ENCODE measurements around the gene SLC49A4. TPM values are rescaled to one million over a fixed set of nuclear protein-coding genes. Genes with fewer than 3 reads are reported as not detected.

SLC49A4 gene
- total and polyA plus RNA-seq, 2 of the 8 experiments (the other 6 are each of a cell fraction or from before 2014, with no cell fraction given), result 9.5 to 10.2 TPM

DNA sequence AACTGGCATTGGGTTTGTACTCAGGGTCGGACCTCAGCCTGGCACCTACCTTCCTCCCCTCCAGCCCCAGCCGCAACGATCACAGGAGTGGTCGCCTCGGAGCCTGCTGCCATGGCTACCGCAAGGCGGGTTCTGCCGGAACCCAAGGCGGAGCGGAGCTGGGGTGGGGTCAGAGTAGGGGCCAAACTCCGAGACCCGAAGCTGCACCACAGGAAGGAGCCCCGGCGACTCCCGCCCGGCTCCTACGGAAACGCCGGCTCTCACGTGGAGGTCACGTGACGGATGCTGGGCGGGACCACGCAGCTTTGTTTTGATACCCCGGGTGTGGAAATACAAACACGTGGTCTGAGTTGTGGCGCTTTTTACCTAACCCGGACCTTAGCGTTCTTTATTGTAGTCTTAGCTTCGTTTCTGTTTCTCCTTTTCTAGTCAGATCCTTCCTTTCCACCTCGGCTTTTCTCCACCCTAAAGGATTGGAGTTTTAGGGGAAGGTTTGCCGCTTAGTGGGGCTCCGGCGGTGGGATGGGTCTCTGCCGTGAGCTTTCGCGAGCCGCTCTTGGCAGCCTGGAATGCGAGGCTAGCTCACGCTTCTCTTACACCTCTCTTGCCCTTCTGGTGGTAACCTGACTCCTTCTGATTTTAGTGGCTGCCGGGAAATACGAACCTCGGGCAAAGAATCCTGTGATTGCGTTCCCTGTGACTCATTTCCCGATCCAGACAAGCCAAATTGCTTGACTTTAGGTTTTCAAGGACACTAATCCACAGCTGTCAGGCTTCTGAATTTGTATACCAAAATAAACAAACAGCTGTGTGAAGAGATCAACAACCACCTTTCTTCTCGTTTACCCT lies 1.1 kb upstream of the SLC49A4 start, which contains the start of gene HSPBAP1:
Gene HSPBAP1, minus strand, starts transcription at position 264 of the 849 bp plus-strand sequence. Its CDS starts 151 bp downstream, at position 113.
- 1% methylated on average over 46 of the region's 46 CpGs; no CpG with 5 or more reads in 1 of the 2 experiments for WGBS, 2 experiments (ENCODE audit: extremely low coverage in 1 of 2, insufficient coverage in 1 of 2, insufficient read length in 1 of 2, insufficient replicate concordance in 2 of 2, low coverage in 1 of 2, low lambda C conversion rate in 2 of 2, missing lambda C conversion rate in 1 of 2)
- no peaks in the 10 kb centered on the region for H3K9me3 ChIP-seq (ENCODE audit: insufficient read depth in 2 of 2, low read depth in 1 of 2, low read length in 1 of 2)
- peak within 1 kb of the TSS; percentile 17 for H3K56ac ChIP-seq (replicated peaks; ENCODE audit: insufficient read length, low read depth, low read length)
- H3K9ac ChIP-seq (replicated peaks in 1 of 4; ENCODE audit: extremely low read depth in 1 of 4, low read depth in 3 of 4, low read length in 3 of 4), result peak within 1 kb of the TSS; percentile 41 to 89 (median 72)
- ChIA-PET CTCF (ENCODE audit: partially characterized antibody) (interaction anchor here (1.3 kb wide), 1 partner anchor 39 kb away, joined by 4 read pairs; no protein-coding TSS in a partner anchor), POLR2A (ENCODE audit: partially characterized antibody) (interaction anchor here (0.6 to 1.6 kb wide), 14 partner anchors 10 to 514 kb away, joined by 3 to 11 read pairs (median 4); partner anchors contain the start of gene MIX23)
- H3K4me2 ChIP-seq (ENCODE audit: insufficient read depth in 1 of 2, low read depth in 2 of 2, low read length in 2 of 2), result peak within 1 kb of the TSS; percentile 86 to 91
- H3K79me2 ChIP-seq (ENCODE audit: control insufficient read depth in 1 of 2, insufficient read depth in 2 of 2, low read length in 2 of 2), result peaks cover 0 to 7% of the 10 kb centered on the region in 2 experiments; a peak in 1 of 4 replicates
- peaks cover 0 to 7% (median 2%) of the 10 kb centered on the region in 4 experiments; a peak in 2 of 7 replicates for H3K4me1 ChIP-seq (replicated peaks in 1 of 4; ENCODE audit: control insufficient read depth in 3 of 4, insufficient read depth in 4 of 4, low read length in 3 of 4)
- peak within 1 kb of the TSS; percentile 75 for H3K18ac ChIP-seq (ENCODE audit: extremely low read depth, low read length)
- H4K8ac ChIP-seq (ENCODE audit: extremely low read depth, insufficient read depth, low read length), result peak within 1 kb of the TSS; percentile 90; the same call in 1 of the 2 replicates
- H2AFZ ChIP-seq (ENCODE audit: low read length), result peak within 1 kb of the TSS; percentile 73
- no peaks in the 10 kb centered on the region for H4K20me1 ChIP-seq (replicated peaks in 1 of 2; ENCODE audit: control insufficient read depth in 1 of 2, insufficient read depth in 2 of 2, low read length in 2 of 2)
- H2BK5ac ChIP-seq (ENCODE audit: low read depth, low read length), result peak within 1 kb of the TSS; percentile 92
- peak; percentile 74 for FAIRE-seq
- no peaks in the 10 kb centered on the region; the same call in 1 of the 2 replicates for H3K79me1 ChIP-seq (ENCODE audit: low read depth, low read length)
- H3K27ac ChIP-seq (ENCODE audit: low read depth, low read length), result peak within 1 kb of the TSS; percentile 70
- peaks cover 11% of the 10 kb centered on the region; the same call in 1 of the 2 replicates for H3K23me2 ChIP-seq (ENCODE audit: low read depth, low read length)
- H3K4me3 ChIP-seq (ENCODE audit: extremely low read depth in 1 of 4, insufficient read depth in 2 of 4, low read depth in 3 of 4, low read length in 4 of 4), result peak within 1 kb of the TSS; percentile 64 to 80 (median 76)
- no peak within 1 kb of the TSS for H3K14ac ChIP-seq (ENCODE audit: insufficient read length)
- peak; percentile 94 for DNase-seq (ENCODE audit: low read depth in 1 of 2, low spot score in 2 of 2)
- H4K91ac ChIP-seq (replicated peaks; ENCODE audit: insufficient read length, low read length), result peak within 1 kb of the TSS; percentile 59
- H2BK20ac ChIP-seq (ENCODE audit: low read length), result no peak within 1 kb of the TSS
- no peak within 1 kb of the TSS for H2AK5ac ChIP-seq (ENCODE audit: low read depth, low read length)
- no peak within 1 kb of the TSS for H3K23ac ChIP-seq (ENCODE audit: insufficient read length)
- peak within 1 kb of the TSS; percentile 93 for H2BK12ac ChIP-seq (ENCODE audit: low read depth, low read length)
- H3K4ac ChIP-seq (replicated peaks; ENCODE audit: insufficient read length, low read depth, low read length), result peak within 1 kb of the TSS; percentile 58
- H3K36me3 ChIP-seq (ENCODE audit: control insufficient read depth in 2 of 4, insufficient read depth in 4 of 4, low read length in 3 of 4), result no peaks in the 10 kb centered on the region
- peak within 1 kb of the TSS; percentile 30 for H2BK120ac ChIP-seq (replicated peaks; ENCODE audit: low read depth, low read length)
- no peak within 1 kb of the TSS for H2BK15ac ChIP-seq (ENCODE audit: low read length)
- peak within 1 kb of the TSS; percentile 31 for H4K5ac ChIP-seq (ENCODE audit: insufficient read length, low read depth, low read length)
- H3K27me3 ChIP-seq (replicated peaks in 1 of 4; ENCODE audit: control insufficient read depth in 3 of 4, extremely low read depth in 1 of 4, insufficient read depth in 3 of 4, low read length in 3 of 4), result peaks cover 0 to 7% (median 3%) of the 10 kb centered on the region in 4 experiments; a peak in 3 of 7 replicates
- TF ChIP-seq BCL11A (IDR thresholded peaks at IDR 0.05; ENCODE audit: low read depth in 2 of 2, low read length in 2 of 2) (no peak), TBP (IDR thresholded peaks at IDR 0.05; ENCODE audit: low read depth, low read length) (peak; percentile 69), SAP30 (IDR thresholded peaks at IDR 0.05; ENCODE audit: insufficient read depth, insufficient replicate concordance, low read length) (no peak), RXRA (IDR thresholded peaks at IDR 0.05; ENCODE audit: insufficient read depth, low read depth, low read length) (0 out of 2 replicates have a peak, but pooled peaks have one; percentile 6), EP300 (IDR thresholded peaks at IDR 0.05; ENCODE audit: borderline replicate concordance in 1 of 2, low read depth in 2 of 2, low read length in 2 of 2) (no peak), SP4 (IDR thresholded peaks at IDR 0.05; ENCODE audit: low read length) (peak; percentile 91)
- TF ChIP-seq, protein P1, sequence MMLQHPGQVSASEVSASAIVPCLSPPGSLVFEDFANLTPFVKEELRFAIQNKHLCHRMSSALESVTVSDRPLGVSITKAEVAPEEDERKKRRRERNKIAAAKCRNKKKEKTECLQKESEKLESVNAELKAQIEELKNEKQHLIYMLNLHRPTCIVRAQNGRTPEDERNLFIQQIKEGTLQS (IDR thresholded peaks at IDR 0.05; ENCODE audit: insufficient read depth, low read depth, low read length), result peak; percentile 95

All from H1 (cell line).